Smooth muscle cell (in vitro differentiated cells): ENCODE results near the gene RSRC2. TPM values are rescaled to one million over a fixed set of nuclear protein-coding genes. Genes with fewer than 3 reads are reported as not detected.

Experiments
- DNase-seq: peaks from one replicate; lab custom pipeline; 2025; ENCODE audit not compliant: unreplicated experiment; lab: John Stamatoyannopoulos, UW
- H2AFZ ChIP-seq: fragments of 200-600 bp; sonication (generic); 2 replicates; pipeline ENCODE4 v1.6.0; 2016; ENCODE audit warnings: antibody characterized with exemption, low read depth, mild to moderate bottlenecking
- H3F3A ChIP-seq: fragments of 200-600 bp; sonication (generic); 2 replicates; pipeline ENCODE4 v1.6.0; 2017; ENCODE audit warnings: antibody characterized with exemption, low read depth
- H3K27ac ChIP-seq: fragments of 200-600 bp; sonication (generic); 2 replicates; pipeline ENCODE4 v1.5.1; 2016; ENCODE audit warnings: low read depth, mild to moderate bottlenecking
- H3K27me3 ChIP-seq: fragments of 200-600 bp; sonication (generic); 2 replicates; pipeline ENCODE4 v1.6.1; 2016; ENCODE audit warnings: low read depth, mild to moderate bottlenecking
- H3K36me3 ChIP-seq: fragments of 200-600 bp; sonication (generic); 2 replicates; pipeline ENCODE4 v1.5.1; 2016; ENCODE audit warnings: low read depth
- H3K4me1 ChIP-seq: fragments of 200-600 bp; sonication (generic); 2 replicates; pipeline ENCODE4 v1.5.1; 2016; ENCODE audit warnings: low read depth
- H3K4me2 ChIP-seq: fragments of 200-600 bp; sonication (generic); 2 replicates; pipeline ENCODE4 v1.6.0; 2016; ENCODE audit warnings: mild to moderate bottlenecking
- H3K4me3 ChIP-seq: fragments of 200-600 bp; sonication (generic); 2 replicates; pipeline ENCODE4 v1.5.1; 2016; ENCODE audit warnings: mild to moderate bottlenecking
- H3K79me2 ChIP-seq: fragments of 200-600 bp; sonication (generic); 2 replicates; pipeline ENCODE4 v1.6.0; 2016; ENCODE audit warnings: low read depth, mild to moderate bottlenecking
- H3K9ac ChIP-seq: fragments of 200-600 bp; sonication (generic); 2 replicates; pipeline ENCODE4 v1.6.0; 2016; ENCODE audit warnings: low read depth
- H3K9me3 ChIP-seq: fragments of 200-600 bp; sonication (generic); replicated peaks from 2 replicates; pipeline ENCODE4 v1.5.1; 2016; ENCODE audit warnings: low read depth
- H4K20me1 ChIP-seq: fragments of 200-600 bp; sonication (generic); 2 replicates; pipeline ENCODE4 v1.6.0; 2016; ENCODE audit warnings: low read depth
- CTCF ChIP-seq: fragments of 200-600 bp; sonication (generic); IDR thresholded peaks from 2 replicates; pipeline ENCODE4 v1.5.1; 2017; ENCODE audit warnings: borderline replicate concordance, mild to moderate bottlenecking, antibody characterized with exemption; ENCODE audit not compliant: insufficient read depth, poor library complexity, severe bottlenecking
- WGBS: methylation state at CpG from one replicate; pipeline ENCODE4 v1.1.7; 2016; ENCODE audit warnings: low lambda C conversion rate; 5-methylcytosine and 5-hydroxymethylcytosine counted together
- polyA plus RNA-seq: library from polyadenylated mRNA; unstranded; fragments of >200 nt; fragmentation: Nextera tagmentation; extraction: Ambion mirVana; gene quantifications from 2 replicates; pipeline ENCODE4 v1.2.1, GENCODE V29; 2016
- total RNA-seq: library from RNA; depleted of rRNA; stranded (reverse); fragments of >200 nt; gene quantifications from 2 replicates; pipeline ENCODE4 v1.2.3, GENCODE V29; 2014

RSRC2 gene
- total and polyA plus RNA-seq, 2 experiments from 2014 or later = 60.9 to 108 TPM

GRCh38 chr12:122483969-122484368, 42.8 kb downstream of the RSRC2 start:
- Histone ChIP-seq H3K27ac (no peak overlapping the region), H3K9ac (no peak overlapping the region), H3K4me1 (no peaks in the 10 kb centered on the region), H3K4me2 (no peak overlapping the region), H4K20me1 (no peaks in the 10 kb centered on the region), H3K27me3 (no peaks in the 10 kb centered on the region), H2AFZ (no peak overlapping the region), H3K4me3 (no peak overlapping the region), H3K9me3 (no peaks in the 10 kb centered on the region), H3K36me3 (peaks cover 40% of the 10 kb centered on the region), H3F3A (no peaks in the 10 kb centered on the region), H3K79me2 (peaks cover 10% of the 10 kb centered on the region)
- no peak for TF ChIP-seq CTCF
- DNase-seq = no peak
- WGBS = 98% methylated on average over 5 of the region's 5 CpGs

DNA sequence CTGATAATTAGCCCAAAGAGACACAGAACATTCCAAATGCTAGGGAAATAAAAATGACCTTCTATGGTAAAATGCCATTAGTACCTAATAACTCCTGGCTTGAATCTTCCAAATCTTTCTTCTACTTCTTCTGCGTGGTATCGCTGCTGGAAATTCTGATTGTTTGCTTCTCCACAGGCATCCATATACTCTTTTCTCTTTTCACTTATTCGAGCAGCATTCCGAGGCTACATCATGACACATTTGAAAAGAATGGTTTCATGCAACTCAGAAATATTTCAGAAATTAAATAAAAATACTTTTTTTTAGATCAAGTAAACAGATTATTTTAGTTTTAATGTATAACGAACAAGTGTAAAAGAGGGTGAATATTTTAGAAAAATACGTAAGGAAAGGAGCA, 44.9 kb downstream of the RSRC2 start:
- 94% methylated on average over 6 of the region's 6 CpGs for WGBS
- H3K36me3 ChIP-seq = peaks cover 43% of the 10 kb centered on the region
- no peaks in the 10 kb centered on the region for H3K27me3 ChIP-seq
- no peak for TF ChIP-seq CTCF
- H3K27ac ChIP-seq = no peak overlapping the region
- H3K4me2 ChIP-seq = no peak overlapping the region
- no peaks in the 10 kb centered on the region for H3F3A ChIP-seq
- no peaks in the 10 kb centered on the region for H3K4me1 ChIP-seq
- no peaks in the 10 kb centered on the region for H4K20me1 ChIP-seq
- H3K9ac ChIP-seq = no peak overlapping the region
- no peak for DNase-seq
- H3K4me3 ChIP-seq = no peak overlapping the region
- no peak overlapping the region for H2AFZ ChIP-seq
- no peaks in the 10 kb centered on the region for H3K9me3 ChIP-seq
- peaks cover 7% of the 10 kb centered on the region for H3K79me2 ChIP-seq

DNA sequence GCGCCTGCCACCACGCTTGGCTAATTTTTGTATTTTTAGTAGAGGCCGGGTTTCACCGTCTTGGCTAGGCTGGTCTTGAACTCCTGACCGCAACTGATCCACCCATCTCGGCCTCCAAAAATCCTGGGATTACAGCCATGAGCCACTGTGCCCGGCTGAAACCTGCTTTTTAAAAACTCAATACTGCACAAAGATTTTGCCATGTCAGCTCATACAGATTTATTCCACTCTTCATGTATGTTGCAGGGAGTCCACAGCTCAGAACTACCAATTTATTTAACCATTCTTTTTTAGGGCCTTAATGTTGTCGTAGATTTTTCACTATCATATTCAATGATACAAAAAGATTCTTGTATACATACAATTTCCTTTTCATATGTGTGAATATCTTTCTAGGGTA, 46.0 kb downstream of the RSRC2 start:
- Histone ChIP-seq H3F3A (no peaks in the 10 kb centered on the region), H3K4me2 (no peak overlapping the region), H3K79me2 (peaks cover 7% of the 10 kb centered on the region), H3K36me3 (peaks cover 43% of the 10 kb centered on the region), H3K27ac (no peak overlapping the region), H3K9ac (no peak overlapping the region), H3K4me3 (no peak overlapping the region), H3K9me3 (no peaks in the 10 kb centered on the region), H4K20me1 (no peaks in the 10 kb centered on the region), H3K4me1 (no peaks in the 10 kb centered on the region), H3K27me3 (no peaks in the 10 kb centered on the region), H2AFZ (no peak overlapping the region)
- 95% methylated on average over 8 of the region's 8 CpGs for WGBS
- no peak for DNase-seq
- no peak for TF ChIP-seq CTCF

DNA sequence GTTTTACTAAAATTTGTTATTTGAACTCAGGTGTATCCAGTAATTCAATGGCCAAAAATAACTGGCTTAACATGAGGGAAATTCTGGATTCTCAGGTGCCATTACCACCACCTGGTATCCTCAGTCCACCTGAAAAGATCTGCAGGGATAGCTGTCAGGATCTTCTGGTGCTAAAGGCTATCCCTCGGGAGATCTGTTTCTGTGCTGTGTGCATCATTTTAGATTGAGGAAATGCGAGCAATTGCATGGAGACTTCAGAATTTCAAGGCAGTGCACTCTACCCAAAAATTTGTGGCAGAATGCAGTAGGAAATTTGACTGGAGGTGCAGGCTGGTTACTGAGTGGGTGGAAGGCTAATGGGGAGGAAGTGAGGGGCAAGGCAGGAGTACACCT, 52.4 kb downstream of the RSRC2 start:
- no peak overlapping the region for H3K4me3 ChIP-seq
- H3F3A ChIP-seq = no peaks in the 10 kb centered on the region
- H3K27me3 ChIP-seq = no peaks in the 10 kb centered on the region
- no peak overlapping the region for H3K9ac ChIP-seq
- H3K79me2 ChIP-seq = no peaks in the 10 kb centered on the region
- peaks cover 13% of the 10 kb centered on the region for H3K36me3 ChIP-seq
- no peaks in the 10 kb centered on the region for H4K20me1 ChIP-seq
- H3K4me1 ChIP-seq = no peaks in the 10 kb centered on the region
- DNase-seq = no peak
- no peak overlapping the region for H3K4me2 ChIP-seq
- no peak overlapping the region for H2AFZ ChIP-seq
- H3K9me3 ChIP-seq = no peaks in the 10 kb centered on the region
- WGBS = 98% methylated on average over 2 of the region's 2 CpGs
- H3K27ac ChIP-seq = peak overlapping the region; percentile 13
- TF ChIP-seq CTCF = no peak
